ENCODE results near the gene MYO6. TPM values are rescaled to one million over a fixed set of nuclear protein-coding genes. Genes with fewer than 3 reads are reported as not detected.

Gene MYO6
- total RNA-seq (2022; extraction: Qiagen RNA extraction) = 6.7 to 8.9 TPM (median 7.3 TPM) in 5 replicates

DNA sequence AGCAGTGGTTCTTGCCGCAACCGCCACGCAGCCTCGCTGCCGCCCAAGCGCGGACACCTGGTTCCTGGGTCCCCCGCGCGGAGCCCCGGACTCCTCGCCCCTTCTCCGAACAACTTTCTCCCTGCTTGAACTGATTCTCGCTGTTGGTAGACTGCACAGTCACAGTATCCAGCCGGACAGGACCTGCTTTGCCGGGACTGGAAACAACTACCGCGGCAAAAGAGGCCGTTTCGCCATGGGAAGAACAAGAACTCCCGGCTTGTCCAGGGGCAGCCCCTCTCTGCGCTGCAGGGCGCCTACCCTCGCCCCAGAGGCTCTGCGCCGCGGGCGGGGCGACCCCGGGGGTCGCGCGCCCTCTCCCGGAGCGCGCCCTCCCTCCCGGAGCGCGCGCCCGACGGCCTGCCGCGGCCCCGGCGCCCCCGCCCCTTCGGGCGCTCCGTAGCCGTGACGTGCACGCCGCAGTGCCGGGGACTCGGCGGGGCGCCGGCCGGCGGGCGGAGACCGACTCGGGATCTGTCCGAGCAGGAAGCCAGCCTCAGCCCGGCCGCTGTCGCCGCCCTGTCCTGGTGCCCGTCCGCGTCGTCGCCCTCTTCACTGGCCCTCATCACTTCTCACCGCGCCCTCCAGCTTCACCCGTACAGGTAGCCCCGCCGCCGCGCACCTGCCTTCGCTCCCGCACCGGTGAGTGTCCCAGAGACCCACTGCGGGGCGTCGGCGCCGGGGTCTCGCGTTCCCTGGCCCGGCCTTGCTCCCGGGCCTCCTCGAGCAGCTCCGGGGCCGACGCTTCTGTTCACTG, at the start of gene MYO6:
Gene MYO6 (plus strand): TSS at position 497 of the 796 bp plus-strand sequence. CDS start 68,309 bp downstream, outside the sequence.

Other genes with a start within 250 kb of the MYO6 start
- 27.9 to 40.9 TPM (median 29.6 TPM) in 5 replicates for gene SENP6, start 147.4 kb upstream of the MYO6 start, total RNA-seq (2022; extraction: Qiagen RNA extraction)

Data from A549 treated with CORT108297 at 1 μM for 4 hours (cell line).